ENCODE measurements around the gene ISYNA1. TPM values are rescaled to one million over a fixed set of nuclear protein-coding genes. Genes with fewer than 3 reads are reported as not detected.
A peak's percentile ranks its signal among the peaks of the same experiment; 100 is the strongest.

The ISYNA1 gene
- total RNA-seq, 1 experiment from 2014 or later, result 236 TPM

GRCh38 chr19:18433735-18434398, 4.1 kb downstream of the ISYNA1 start (continued):
- no peak for TF ChIP-seq CTCF (IDR thresholded peaks at IDR 0.05)
- TF ChIP-seq ZBTB21 (CRISPR knock-in tag; IDR thresholded peaks at IDR 0.05; ENCODE audit: borderline replicate concordance), result no peak
- no peak for TF ChIP-seq IRF2 (CRISPR knock-in tag; IDR thresholded peaks at IDR 0.05; ENCODE audit: borderline replicate concordance, low read depth)
- no peak for TF ChIP-seq JUN (CRISPR knock-in tag; IDR thresholded peaks at IDR 0.05)
- TF ChIP-seq MYBL2 (CRISPR knock-in tag; IDR thresholded peaks at IDR 0.05), result 0 out of 2 replicates have a peak, but pooled peaks have one; percentile 39
- TF ChIP-seq ZNF425 (CRISPR knock-in tag; conservative IDR thresholded peaks at IDR 0.05), result no peak
- TF ChIP-seq KAT7 (CRISPR knock-in tag; IDR thresholded peaks at IDR 0.05; ENCODE audit: borderline replicate concordance), result no peak
- TF ChIP-seq ZNF219 (CRISPR knock-in tag; IDR thresholded peaks at IDR 0.05; ENCODE audit: borderline replicate concordance), result no peak
- TF ChIP-seq RORB (CRISPR knock-in tag; IDR thresholded peaks at IDR 0.05), result no peak
- no peak for TF ChIP-seq ATF2 (CRISPR knock-in tag; IDR thresholded peaks at IDR 0.05; ENCODE audit: borderline replicate concordance, low read depth)
- TF ChIP-seq ATF6 (CRISPR knock-in tag; IDR thresholded peaks at IDR 0.05), result no peak
- TF ChIP-seq ATF1 (CRISPR knock-in tag; IDR thresholded peaks at IDR 0.05), result no peak
- no peak for TF ChIP-seq GRHL2 (CRISPR knock-in tag; IDR thresholded peaks at IDR 0.05; ENCODE audit: insufficient replicate concordance, severe bottlenecking)
- peak; percentile 19; the same call in 1 of the 2 replicates for TF ChIP-seq USF1 (CRISPR knock-in tag; IDR thresholded peaks at IDR 0.05)
- TF ChIP-seq MLX (CRISPR knock-in tag; IDR thresholded peaks at IDR 0.05), result no peak
- no peak for TF ChIP-seq ESRRA (CRISPR knock-in tag; IDR thresholded peaks at IDR 0.05; ENCODE audit: borderline replicate concordance)
- peak; percentile 47; the same call in 1 of the 2 replicates for TF ChIP-seq ZNF263 (CRISPR knock-in tag; IDR thresholded peaks at IDR 0.05; ENCODE audit: low read depth)
- no peak for TF ChIP-seq ETV6 (CRISPR knock-in tag; IDR thresholded peaks at IDR 0.05)
- TF ChIP-seq ZNF416 (CRISPR knock-in tag; IDR thresholded peaks at IDR 0.05), result peak; percentile 45; the same call in 1 of the 2 replicates
- TF ChIP-seq MXD4 (CRISPR knock-in tag; IDR thresholded peaks at IDR 0.05; ENCODE audit: borderline replicate concordance), result no peak
- no peak for TF ChIP-seq E2F4 (CRISPR knock-in tag; IDR thresholded peaks at IDR 0.05; ENCODE audit: borderline replicate concordance, low read depth)
- 0 out of 2 replicates have a peak, but pooled peaks have one; percentile 42 for TF ChIP-seq FOXP4 (CRISPR knock-in tag; IDR thresholded peaks at IDR 0.05)
- no peak for TF ChIP-seq ATF3 (CRISPR knock-in tag; conservative IDR thresholded peaks at IDR 0.05)
- TF ChIP-seq SMAD4 (CRISPR knock-in tag; IDR thresholded peaks at IDR 0.05), result no peak
- no peak for TF ChIP-seq TEAD4 (CRISPR knock-in tag; IDR thresholded peaks at IDR 0.05)

All from WTC11 (cell line).